Measurements from ENCODE around the gene PDE10A. TPM values are rescaled to one million over a fixed set of nuclear protein-coding genes. Genes with fewer than 3 reads are reported as not detected.

The PDE10A gene
- total and polyA plus RNA-seq, 9 of the 15 experiments (the other 6 are each of a cell fraction or from before 2014, with no cell fraction given): 0.04 TPM; not detected in 8

DNA sequence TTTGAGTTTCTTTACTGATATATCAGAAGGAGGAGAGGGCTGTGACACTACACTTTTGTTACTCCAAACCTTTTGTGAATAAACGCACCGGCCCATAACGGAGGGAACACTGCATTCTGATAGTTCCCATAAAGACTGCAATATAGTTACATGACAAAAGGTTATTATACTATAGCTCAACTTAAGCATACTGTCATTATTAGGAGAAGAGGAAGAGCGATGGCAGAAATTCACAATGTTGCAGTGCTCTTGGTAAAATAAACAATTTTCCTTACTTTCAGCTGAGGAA is 2.3 kb upstream of the PDE10A start:
- DNase-seq (ENCODE audit: extremely low read depth in 1 of 4, low spot score in 3 of 4) (no peak), FAIRE-seq (no peak), ATAC-seq (no peak)
- intact Hi-C loops (cut with micrococcal nuclease): no loop called here
- no peaks in the 10 kb centered on the region for H3K9me1 ChIP-seq (ENCODE audit: control insufficient read depth, insufficient read depth, low read length)
- no peak overlapping the region for H3K27ac ChIP-seq (ENCODE audit: extremely low read depth, low read depth, low read length)
- ChIA-PET POLR2A (no interaction called here), CTCF (ENCODE audit: low intra/inter-chr PET ratio) (no interaction called here)
- H3K36me3 ChIP-seq (ENCODE audit: control insufficient read depth, insufficient read depth, low read length): no peaks in the 10 kb centered on the region
- 0% methylated on average over 4 of the region's 4 CpGs for WGBS (ENCODE audit: insufficient coverage, low coverage, missing lambda C conversion rate)
- no peaks in the 10 kb centered on the region for H4K20me1 ChIP-seq (replicated peaks; ENCODE audit: control insufficient read depth, insufficient read depth, low read length)
- no peak overlapping the region for H3K9ac ChIP-seq (ENCODE audit: insufficient read depth in 1 of 2, low read depth in 2 of 2, low read length in 2 of 2)
- H3K4me3 ChIP-seq: no peak overlapping the region
- in situ Hi-C loops (cut with MboI): no loop called here
- no peaks in the 10 kb centered on the region for H3K79me2 ChIP-seq (ENCODE audit: control insufficient read depth, insufficient read depth, low read length)
- peaks cover 0 to 5% of the 10 kb centered on the region in 2 experiments; a peak in 1 of 5 replicates for H3K4me1 ChIP-seq (replicated peaks in 1 of 2; ENCODE audit: control insufficient read depth in 2 of 2, insufficient read depth in 2 of 2, low read length in 2 of 2)
- no peak overlapping the region for H2AFZ ChIP-seq (ENCODE audit: low read depth, low read length)
- no peaks in the 10 kb centered on the region for H3K9me3 ChIP-seq (replicated peaks; ENCODE audit: control insufficient read depth, insufficient read depth, low read depth, low read length)
- H3K4me2 ChIP-seq (ENCODE audit: insufficient read depth, low read length): no peak overlapping the region
- no TSS peak for BruUV-seq (replicated peaks)
- TF ChIP-seq ZNF589 (CRISPR knock-in tag; IDR thresholded peaks at IDR 0.05; ENCODE audit: low read depth) (no peak), DIDO1 (tag; IDR thresholded peaks at IDR 0.05; ENCODE audit: low read depth) (no peak), PURB (CRISPR knock-in tag; IDR thresholded peaks at IDR 0.05; ENCODE audit: low read depth) (no peak), ETV5 (CRISPR knock-in tag; IDR thresholded peaks at IDR 0.05; ENCODE audit: low read depth) (no peak), SPI1 (IDR thresholded peaks at IDR 0.05; ENCODE audit: borderline replicate concordance, low read depth, low read length) (no peak), SMC3 (conservative IDR thresholded peaks at IDR 0.05; ENCODE audit: insufficient read depth, low read depth, low read length) (no peak), NFYB (IDR thresholded peaks at IDR 0.05; ENCODE audit: extremely low read depth, insufficient read length) (no peak), PHF8 (IDR thresholded peaks at IDR 0.05; ENCODE audit: borderline replicate concordance, low read length) (no peak), NBN (IDR thresholded peaks at IDR 0.05; ENCODE audit: low read depth) (no peak), MIER1 (IDR thresholded peaks at IDR 0.05; ENCODE audit: low read depth) (no peak), MTA2 (IDR thresholded peaks at IDR 0.05; ENCODE audit: low read depth) (no peak), PRPF4 (IDR thresholded peaks at IDR 0.05; ENCODE audit: insufficient read depth, low read depth, low read length, poor library complexity, severe bottlenecking) (no peak), HDAC2 (IDR thresholded peaks at IDR 0.05) (no peak), TCF7 (IDR thresholded peaks at IDR 0.05; ENCODE audit: borderline replicate concordance) (no peak)
- TF ChIP-seq, protein P1, sequence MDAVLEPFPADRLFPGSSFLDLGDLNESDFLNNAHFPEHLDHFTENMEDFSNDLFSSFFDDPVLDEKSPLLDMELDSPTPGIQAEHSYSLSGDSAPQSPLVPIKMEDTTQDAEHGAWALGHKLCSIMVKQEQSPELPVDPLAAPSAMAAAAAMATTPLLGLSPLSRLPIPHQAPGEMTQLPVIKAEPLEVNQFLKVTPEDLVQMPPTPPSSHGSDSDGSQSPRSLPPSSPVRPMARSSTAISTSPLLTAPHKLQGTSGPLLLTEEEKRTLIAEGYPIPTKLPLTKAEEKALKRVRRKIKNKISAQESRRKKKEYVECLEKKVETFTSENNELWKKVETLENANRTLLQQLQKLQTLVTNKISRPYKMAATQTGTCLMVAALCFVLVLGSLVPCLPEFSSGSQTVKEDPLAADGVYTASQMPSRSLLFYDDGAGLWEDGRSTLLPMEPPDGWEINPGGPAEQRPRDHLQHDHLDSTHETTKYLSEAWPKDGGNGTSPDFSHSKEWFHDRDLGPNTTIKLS (IDR thresholded peaks at IDR 0.05; ENCODE audit: borderline replicate concordance, low read depth): no peak
- H3K27me3 ChIP-seq (ENCODE audit: control insufficient read depth in 2 of 2, insufficient read depth in 2 of 2, low read length in 2 of 2): peaks cover 0 to 7% of the 10 kb centered on the region in 2 experiments; a peak in 2 of 5 replicates
